Stomach (tissue), 9 donors: Measurements from ENCODE around the gene TSPAN3. TPM values are rescaled to one million over a fixed set of nuclear protein-coding genes. Genes with fewer than 3 reads are reported as not detected.

Experiments
- DNase-seq, 2 donors: peaks; one replicate each; pipeline versions ENCODE4 v3.0.0 to v3.0.0-alpha.2; 2013 to 2019
- H3K27ac ChIP-seq, 5 donors: fragments of 200-600 bp in 4 of 5; sonication (generic) in 4 of 5; one replicate each; pipeline ENCODE4 v1.5.1; 2013 to 2019; ENCODE audit warnings: mild to moderate bottlenecking in 1 of 5, moderate library complexity in 1 of 5
- H3K27me3 ChIP-seq, 3 donors: fragments of 200-600 bp; sonication (generic); one replicate each; pipeline ENCODE4 v1.5.1; 2017 to 2019; ENCODE audit warnings: mixed run types in 1 of 3
- H3K36me3 ChIP-seq, 4 donors: fragments of 200-600 bp; sonication (generic); 1 replicate in 3 of 4; 2 replicates in 1 of 4; pipeline ENCODE4 v1.5.1; 2016 to 2019
- H3K4me1 ChIP-seq, 4 donors: fragments of 200-600 bp; sonication (generic); one replicate each; pipeline ENCODE4 v1.5.1; 2016 to 2019
- H3K4me3 ChIP-seq, 4 donors: fragments of 200-600 bp; sonication (generic) in 3 of 4; one replicate each; pipeline ENCODE4 v1.5.1; 2016 to 2019; ENCODE audit warnings: mild to moderate bottlenecking in 1 of 4
- H3K9me3 ChIP-seq, 4 donors: fragments of 200-600 bp; sonication (generic); one replicate each; pipeline ENCODE4 v1.5.1; 2016 to 2019
- CTCF ChIP-seq, 7 experiments: fragments of 450-650 bp in 4 of 7; fragments of 200-600 bp in 3 of 7; sonication (generic) in 3 of 7; IDR thresholded peaks; one replicate each; pipeline ENCODE4 v1.5.1; 2016 to 2019; ENCODE audit warnings: antibody characterized with exemption in 7 of 7, control low read depth in 2 of 7, mild to moderate bottlenecking in 1 of 7
- EP300 ChIP-seq: sonication (generic); formaldehyde crosslinking; IDR thresholded peaks from one replicate; pipeline ENCODE4 v1.6.1; 2017; ENCODE audit warnings: antibody characterized with exemption
- POLR2A ChIP-seq, 4 donors: fragments of 450-650 bp; IDR thresholded peaks; one replicate each; pipeline ENCODE4 v1.6.1; 2016; ENCODE audit warnings: antibody characterized with exemption in 4 of 4, control low read depth in 2 of 4, mild to moderate bottlenecking in 1 of 4, moderate library complexity in 1 of 4
- POLR2AphosphoS5 ChIP-seq, 3 donors: sonication (generic); formaldehyde crosslinking; IDR thresholded peaks; one replicate each; pipeline ENCODE4 v1.6.1; 2016; ENCODE audit warnings: antibody characterized with exemption in 3 of 3
- WGBS, 5 donors: extraction: QIAGEN DNeasy Blood & Tissue Kit in 3 of 5; methylation state at CpG; one replicate each; pipeline versions ENCODE4 v1.1.5 to v1.1.7; 2013 to 2018; 5-methylcytosine and 5-hydroxymethylcytosine counted together
- intact Hi-C: fragments of 100-400 bp; cut with DNase I; formaldehyde crosslinking; loops from one replicate; pipeline ENCODE4 v1.15.1; 2023; ENCODE audit warnings: low total_unique reads
- polyA plus RNA-seq, 3 donors: library from polyadenylated mRNA; stranded (reverse); fragments of 200-250 nt; gene quantifications; one replicate each; pipeline ENCODE4 v1.2.3, GENCODE V29; 2013
- total RNA-seq, 5 donors: library from RNA; depleted of rRNA; stranded (reverse); fragments of >200 nt; gene quantifications; one replicate each; pipeline versions ENCODE4 v1.1.0 to v1.2.3, GENCODE V29; 2014 to 2016
- donor health status: healthy with polysubstance abuse.
- donor health status: Bipolar disorder and iron deficiency.
- donor health status: healthy.

Gene TSPAN3
- total and polyA plus RNA-seq, 8 donors, result 42.9 to 390 (median 99.7) TPM

- Histone ChIP-seq H3K27ac (no peak overlapping the region), H3K27me3 (no peaks in the 10 kb centered on the region), H3K9me3 (no peaks in the 10 kb centered on the region), H3K36me3 (peaks cover 10 to 14% (median 12%) of the 10 kb centered on the region in 4 donors), H3K4me1 (peaks cover 5 to 11% (median 6%) of the 10 kb centered on the region in 4 donors), H3K4me3 (no peak overlapping the region)
- 40 to 59% (median 53%) methylated on average over 3 of the region's 3 CpGs for WGBS, 5 donors
- peak; percentile 40 to 91 for DNase-seq
- intact Hi-C loops, result loop anchor here (10.0 kb wide), 2 partner anchors 376 to 426 kb away; no protein-coding TSS in a partner anchor
- TF ChIP-seq POLR2A (IDR thresholded peaks at IDR 0.05), result no peak
- TF ChIP-seq EP300, result no peak
- TF ChIP-seq CTCF (IDR thresholded peaks at IDR 0.05), result peak in 5 of 7 experiments; percentile 48 to 76 (median 61)
- no peak for TF ChIP-seq POLR2AphosphoS5 (IDR thresholded peaks at IDR 0.05)
Measured at GRCh38 chr15:77118882-77119321, 48.0 kb upstream of the TSPAN3 start.

GRCh38 chr15:77115179-77115578 lies 44.3 kb upstream of the TSPAN3 start:
- DNase-seq, result no peak
- TF ChIP-seq CTCF (IDR thresholded peaks at IDR 0.05), result no peak
- TF ChIP-seq POLR2A (IDR thresholded peaks at IDR 0.05), result no peak
- TF ChIP-seq POLR2AphosphoS5 (IDR thresholded peaks at IDR 0.05), result no peak
- TF ChIP-seq EP300, result no peak
- 94 to 96% (median 96%) methylated on average over 4 of the region's 4 CpGs for WGBS, 5 donors
- Histone ChIP-seq H3K27me3 (no peaks in the 10 kb centered on the region), H3K27ac (no peak overlapping the region), H3K4me1 (peaks cover 5 to 10% (median 6%) of the 10 kb centered on the region in 4 donors), H3K36me3 (peaks cover 13 to 34% (median 24%) of the 10 kb centered on the region in 4 donors), H3K9me3 (no peaks in the 10 kb centered on the region), H3K4me3 (no peak overlapping the region)
- intact Hi-C loops, result loop anchor here (10.0 kb wide), 2 partner anchors 380 to 430 kb away; no protein-coding TSS in a partner anchor

GRCh38 chr15:77112838-77113504 lies 42.1 kb upstream of the TSPAN3 start:
- Histone ChIP-seq H3K4me1 (peaks cover 0 to 5% (median under 1%) of the 10 kb centered on the region in 4 donors), H3K27me3 (no peaks in the 10 kb centered on the region), H3K36me3 (peaks cover 13 to 34% (median 24%) of the 10 kb centered on the region in 4 donors), H3K4me3 (no peak overlapping the region), H3K9me3 (no peaks in the 10 kb centered on the region), H3K27ac (no peak overlapping the region)
- 78 to 98% (median 91%) methylated on average over 2 of the region's 2 CpGs for WGBS, 5 donors
- TF ChIP-seq EP300 (no peak), POLR2A (IDR thresholded peaks at IDR 0.05) (no peak), CTCF (IDR thresholded peaks at IDR 0.05) (no peak), POLR2AphosphoS5 (IDR thresholded peaks at IDR 0.05) (no peak)
- DNase-seq, result no peak
- intact Hi-C loops, result loop anchor here (10.0 kb wide), 2 partner anchors 382 to 432 kb away; no protein-coding TSS in a partner anchor

GRCh38 chr15:77111789-77112188 lies 40.9 kb upstream of the TSPAN3 start:
- Histone ChIP-seq H3K27ac (no peak overlapping the region), H3K4me3 (no peak overlapping the region), H3K36me3 (peaks cover 13 to 34% (median 24%) of the 10 kb centered on the region in 4 donors), H3K4me1 (peaks cover 7 to 17% (median 10%) of the 10 kb centered on the region in 4 donors), H3K9me3 (no peaks in the 10 kb centered on the region), H3K27me3 (no peaks in the 10 kb centered on the region)
- intact Hi-C loops, result loop anchor here (10.0 kb wide), 2 partner anchors 383 to 433 kb away; no protein-coding TSS in a partner anchor
- 85 to 95% (median 90%) methylated on average over 3 of the region's 3 CpGs for WGBS, 5 donors
- TF ChIP-seq POLR2A (IDR thresholded peaks at IDR 0.05) (no peak), EP300 (no peak), CTCF (IDR thresholded peaks at IDR 0.05) (no peak), POLR2AphosphoS5 (IDR thresholded peaks at IDR 0.05) (no peak)
- DNase-seq, result no peak
